GM12878 (cell line): ENCODE results near the gene CD86. TPM values are rescaled to one million over a fixed set of nuclear protein-coding genes. Genes with fewer than 3 reads are reported as not detected.
A peak's percentile ranks its signal among the peaks of the same experiment; 100 is the strongest.

Experiments
- ATAC-seq: fragments of 200-7000 bp; cut with Tn5 transposase; 3 replicates; pipeline ENCODE4 v1.9.1; 2020; ENCODE audit warnings: mild to moderate bottlenecking, moderate library complexity
- BruUV-seq: library from RNA; stranded (reverse); fragments of 400-500 nt; replicated peaks from 2 replicates; lab custom pipeline; 2021; lab: Mats Ljungman, UMichigan
- CTCF ChIA-PET: fragments of 300-600 bp; sonication (Branson Sonifier 250); formaldehyde crosslinking; extraction: SDS; loops from one replicate; lab custom pipeline; 2021; ENCODE audit warnings: inconsistent platforms; lab: Yijun Ruan, JAX
- POLR2A ChIA-PET: fragments of 350-600 bp; formaldehyde crosslinking; extraction: SDS; loops from one replicate; lab custom pipeline; 2021; ENCODE audit warnings: inconsistent platforms; lab: Charles Lee
- RAD21 ChIA-PET: fragments of 300-600 bp; sonication (Branson Sonifier 250); formaldehyde crosslinking; loops from one replicate; lab custom pipeline; 2023; ENCODE audit warnings: antibody characterized with exemption; ENCODE audit not compliant: unreplicated experiment; lab: Charles Lee
- SMC1A ChIA-PET: fragments of 300-600 bp; sonication (Branson Sonifier 250); formaldehyde crosslinking; loops from one replicate; lab custom pipeline; 2023; ENCODE audit not compliant: unreplicated experiment, uncharacterized antibody; lab: Charles Lee
- DNase-seq: peaks from one replicate; pipeline ENCODE4 v3.0.0-alpha.2; 2011; ENCODE audit warnings: low read depth, low spot score
- FAIRE-seq: peaks from 3 replicates; lab custom pipeline; 2011; peaks lifted over from hg19 to GRCh38; lab: Jason Lieb, UNC
- H2AFZ ChIP-seq: 2 replicates; pipeline ENCODE4 v1.6.0; 2011; ENCODE audit warnings: low read depth, low read length, control low read depth; ENCODE audit not compliant: control insufficient read depth
- H3K27ac ChIP-seq: 2 replicates; pipeline ENCODE4 v1.5.1; 2011; ENCODE audit warnings: control low read depth; ENCODE audit not compliant: control insufficient read depth, insufficient read depth
- H3K27me3 ChIP-seq, 2 experiments: replicated peaks in 1 of 2; 2 replicates each; pipeline versions ENCODE4 v1.6.0 to v1.6.1; 2011; ENCODE audit warnings: low read length in 1 of 2; ENCODE audit not compliant: control insufficient read depth in 2 of 2, insufficient read depth in 2 of 2
- H3K36me3 ChIP-seq, 2 experiments: 2 replicates each; pipeline ENCODE4 v1.5.1; 2011; ENCODE audit warnings: low read length in 1 of 2; ENCODE audit not compliant: control insufficient read depth in 2 of 2, insufficient read depth in 2 of 2
- H3K4me1 ChIP-seq: 2 replicates; pipeline ENCODE4 v1.6.1; 2011; ENCODE audit warnings: mild to moderate bottlenecking, low read length, moderate library complexity, mixed read lengths; ENCODE audit not compliant: control insufficient read depth, insufficient read depth
- H3K4me2 ChIP-seq: 2 replicates; pipeline ENCODE4 v1.6.0; 2011; ENCODE audit warnings: control low read depth; ENCODE audit not compliant: control insufficient read depth, insufficient read depth
- H3K4me3 ChIP-seq: fragments of 200-600 bp; sonication (generic); 2 replicates; pipeline ENCODE4 v1.5.1; 2016
- H3K79me2 ChIP-seq: 2 replicates; pipeline ENCODE4 v1.6.0; 2011; ENCODE audit warnings: low read length; ENCODE audit not compliant: control insufficient read depth, insufficient read depth
- H3K9ac ChIP-seq: 2 replicates; pipeline ENCODE4 v1.8.0; 2011; ENCODE audit warnings: low read length, control low read depth, mixed read lengths; ENCODE audit not compliant: control insufficient read depth, insufficient read depth
- H3K9me3 ChIP-seq: replicated peaks from 3 replicates; pipeline ENCODE4 v1.5.1; 2011; ENCODE audit warnings: mild to moderate bottlenecking, low read length; ENCODE audit not compliant: control insufficient read depth, insufficient read depth
- H4K20me1 ChIP-seq: 2 replicates; pipeline ENCODE4 v1.6.0; 2011; ENCODE audit not compliant: control insufficient read depth, insufficient read depth
- BHLHE40 ChIP-seq, 2 experiments: fragments of 450-650 bp in 1 of 2; IDR thresholded peaks; 2 replicates each; pipeline ENCODE4 v1.6.1; 2011 to 2017; ENCODE audit warnings: low read depth in 2 of 2, borderline replicate concordance in 1 of 2, improper control_type of control experiment in 1 of 2, low read length in 1 of 2, mild to moderate bottlenecking in 1 of 2
- CHD1 ChIP-seq: IDR thresholded peaks from 2 replicates; pipeline ENCODE4 v1.6.1; 2012; ENCODE audit warnings: low read depth, low read length, improper control_type of control experiment
- CUX1 ChIP-seq: IDR thresholded peaks from 2 replicates; pipeline ENCODE4 v1.6.1; 2012; ENCODE audit warnings: improper control_type of control experiment, low read depth, low read length; ENCODE audit not compliant: insufficient replicate concordance
- ELK1 ChIP-seq: IDR thresholded peaks from 2 replicates; pipeline ENCODE4 v1.6.1; 2012; ENCODE audit warnings: low read depth, low read length, improper control_type of control experiment
- HSF1 ChIP-seq: fragments of 150-350 bp; IDR thresholded peaks from 2 replicates; pipeline ENCODE4 v1.6.1; 2014; ENCODE audit warnings: mild to moderate bottlenecking, low read depth, low read length
- KLF5 ChIP-seq: fragments of 450-650 bp; IDR thresholded peaks from 2 replicates; pipeline ENCODE4 v1.6.1; 2014; ENCODE audit warnings: mild to moderate bottlenecking; ENCODE audit not compliant: partially characterized antibody
- MEF2A ChIP-seq: IDR thresholded peaks from 2 replicates; pipeline ENCODE4 v1.6.1; 2011; ENCODE audit warnings: low read depth, mild to moderate bottlenecking, low read length, moderate library complexity; ENCODE audit not compliant: insufficient read depth
- MTA2 ChIP-seq: fragments of 450-650 bp; IDR thresholded peaks from 2 replicates; pipeline ENCODE4 v1.6.1; 2016; ENCODE audit warnings: low read depth, mild to moderate bottlenecking, moderate library complexity
- POLR2A ChIP-seq: IDR thresholded peaks from 2 replicates; pipeline ENCODE4 v1.6.1; 2011; ENCODE audit warnings: low read depth, mild to moderate bottlenecking, low read length
- POLR2AphosphoS5 ChIP-seq: IDR thresholded peaks from 2 replicates; pipeline ENCODE4 v1.6.1; 2011; ENCODE audit warnings: mild to moderate bottlenecking, low read length, inconsistent platforms
- RBBP5 ChIP-seq: fragments of 200-600 bp; sonication (generic); conservative IDR thresholded peaks from 2 replicates; pipeline ENCODE4 v1.6.1; 2016
- RFX5 ChIP-seq: IDR thresholded peaks from 2 replicates; pipeline ENCODE4 v1.6.1; 2011; ENCODE audit warnings: low read depth, low read length, improper control_type of control experiment
- RUNX3 ChIP-seq: IDR thresholded peaks from 2 replicates; pipeline ENCODE4 v1.6.1; 2012; ENCODE audit warnings: low read length, inconsistent platforms
- SMAD5 ChIP-seq: IDR thresholded peaks from 2 replicates; pipeline ENCODE4 v1.6.1; 2016; ENCODE audit warnings: antibody characterized with exemption, low read depth
- TARDBP ChIP-seq: IDR thresholded peaks from 2 replicates; pipeline ENCODE4 v1.6.1; 2016; ENCODE audit warnings: borderline replicate concordance
- TCF7 ChIP-seq: IDR thresholded peaks from 2 replicates; pipeline ENCODE4 v1.6.1; 2014; ENCODE audit warnings: antibody characterized with exemption, borderline replicate concordance
- WGBS: methylation state at CpG from one replicate; pipeline ENCODE4 v1.1.6; 2016; ENCODE audit warnings: low lambda C conversion rate; ENCODE audit not compliant: insufficient replicate concordance, insufficient coverage; ENCODE audit errors: missing lambda C conversion rate; 5-methylcytosine and 5-hydroxymethylcytosine counted together
- in situ Hi-C: fragments of 300-500 bp; cut with MboI; formaldehyde crosslinking; loops from 9 replicates; pipeline ENCODE4 v1.14.3; 2018; ENCODE audit warnings: mixed read lengths
- intact Hi-C: fragments of 100-400 bp; cut with micrococcal nuclease; formaldehyde crosslinking; loops from one replicate; pipeline ENCODE4 v1.14.2; 2022; ENCODE audit not compliant: unreplicated experiment
- polyA plus RNA-seq, 11 experiments: library from polyadenylated mRNA; depleted of rRNA in 4 of 11; unstranded in 6 of 11; stranded (reverse) in 5 of 11; fragments of >200 nt; fragmentation: Nextera tagmentation in 4 of 11; fragmentation: Illumina TruSeq in 1 of 11; extraction: Ambion mirVana in 4 of 11; extraction: Trizol in 1 of 11; gene quantifications; 1 replicate in 1 of 11; 2 replicates in 10 of 11; pipeline versions ENCODE4 v1.2.1 to v1.2.3, GENCODE V29; 2011 to 2016; ENCODE audit warnings: inconsistent platforms in 2 of 11, missing spikeins in 2 of 11, low read depth in 1 of 11
- total RNA-seq, 4 experiments: library from RNA; depleted of rRNA in 3 of 4; stranded (reverse); fragments of >200 nt in 3 of 4; fragmentation: Illumina TruSeq in 1 of 4; extraction: Trizol in 1 of 4; gene quantifications; 2 replicates each; pipeline versions ENCODE4 v1.2.1 to v1.2.3, GENCODE V29; 2013 to 2021

Gene CD86
- total and polyA plus RNA-seq, 10 of the 15 experiments (the other 5 are each of a cell fraction or from before 2014, with no cell fraction given): 40.9 to 100 (median 55.5) TPM

DNA sequence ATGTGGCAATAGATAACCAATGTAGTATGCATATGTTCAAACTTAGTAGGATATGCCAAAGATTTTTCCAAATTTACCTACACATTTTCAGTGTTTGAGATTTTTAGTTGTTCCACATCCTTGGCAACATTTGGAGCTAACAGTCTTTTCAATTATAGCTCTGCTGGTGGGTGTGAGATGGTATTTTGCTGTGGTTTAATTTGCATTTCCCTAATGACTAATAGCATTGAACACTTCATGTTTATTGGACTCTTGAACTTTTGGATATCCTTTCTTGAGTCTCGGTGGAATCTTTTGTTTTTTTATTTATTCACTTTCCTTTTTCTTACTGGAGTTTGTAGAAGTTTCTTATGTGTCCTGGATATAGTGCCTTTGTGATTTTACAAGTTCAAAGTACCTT is 22.1 kb upstream of the CD86 start:
- POLR2A ChIA-PET: interaction anchor here (0.8 to 1.5 kb wide), 7 partner anchors 10 to 43 kb away, joined by 3 to 6 read pairs (median 3); no protein-coding TSS in a partner anchor
- 5% methylated on average over 1 of the region's 1 CpG for WGBS
- peak; percentile 52 for FAIRE-seq
- H3K27ac ChIP-seq: no peak overlapping the region
- no peak overlapping the region for H3K4me2 ChIP-seq
- peaks cover 2 to 11% of the 10 kb centered on the region in 2 experiments for H3K36me3 ChIP-seq
- no peak overlapping the region for H2AFZ ChIP-seq
- H3K4me3 ChIP-seq: no peak overlapping the region
- intact Hi-C loops (loop anchor here (5.0 kb wide), 1 partner anchor 36 kb away; no protein-coding TSS in a partner anchor), in situ Hi-C loops (no loop called here)
- no peak overlapping the region for H3K9ac ChIP-seq
- H3K9me3 ChIP-seq: peaks cover 51% of the 10 kb centered on the region
- no peaks in the 10 kb centered on the region for H4K20me1 ChIP-seq
- BruUV-seq: no TSS peak
- CTCF ChIA-PET: interaction anchor here (1.0 to 1.5 kb wide), 3 partner anchors 25 to 38 kb away, joined by 4 to 6 read pairs (median 4); no protein-coding TSS in a partner anchor
- peak; percentile 11; the same call in 2 of the 3 replicates for ATAC-seq
- SMC1A ChIA-PET: interaction anchor here (0.7 to 2.1 kb wide), 13 partner anchors 8 to 159 kb away, joined by 3 to 8 read pairs (median 4); partner anchors contain the start of gene CD86
- peaks cover 12% of the 10 kb centered on the region for H3K79me2 ChIP-seq
- no peak for DNase-seq
- H3K27me3 ChIP-seq: no peaks in the 10 kb centered on the region
- peaks cover 28% of the 10 kb centered on the region for H3K4me1 ChIP-seq
- RAD21 ChIA-PET: interaction anchor here (0.7 to 1.5 kb wide), 6 partner anchors 13 to 238 kb away, joined by 3 to 4 read pairs (median 3); partner anchors contain the start of gene CD86
- TF ChIP-seq HSF1: no peak
- no peak for TF ChIP-seq RBBP5
- TF ChIP-seq KLF5: no peak
- no peak for TF ChIP-seq SMAD5
- TF ChIP-seq CHD1: no peak
- no peak for TF ChIP-seq RFX5
- TF ChIP-seq ELK1: no peak
- TF ChIP-seq BHLHE40 (IDR thresholded peaks at IDR 0.05; ENCODE audit: borderline replicate concordance in 1 of 2, low read depth in 2 of 2, low read length in 1 of 2): no peak
- peak; percentile 67 for TF ChIP-seq MTA2
- no peak for TF ChIP-seq TCF7
- TF ChIP-seq POLR2A: no peak
- TF ChIP-seq POLR2AphosphoS5: no peak
- no peak for TF ChIP-seq TARDBP
- no peak for TF ChIP-seq CUX1
- TF ChIP-seq MEF2A: no peak
- TF ChIP-seq RUNX3: peak; percentile 50
